NB4 (cell line): ENCODE data around the gene TCF25.

Experiments used
- MYC ChIP-seq: IDR thresholded peaks from 2 replicates; pipeline ENCODE4 v1.6.1; 2011; ENCODE audit warnings: low read depth, low read length
- POLR2A ChIP-seq: IDR thresholded peaks from 2 replicates; pipeline ENCODE4 v1.6.1; 2011; ENCODE audit warnings: mild to moderate bottlenecking; ENCODE audit not compliant: insufficient read length; ENCODE audit errors: extremely low read depth
- TF ChIP-seq, protein P1 (sequence below): IDR thresholded peaks from 2 replicates; pipeline ENCODE4 v1.6.1; 2011; ENCODE audit warnings: low read depth, low read length
- TF ChIP-seq, protein P2 (sequence below): IDR thresholded peaks from one replicate; pipeline ENCODE4 v1.5.1; 2012; ENCODE audit warnings: low read depth, low read length

- no peak for TF ChIP-seq POLR2A
- TF ChIP-seq, protein P1, sequence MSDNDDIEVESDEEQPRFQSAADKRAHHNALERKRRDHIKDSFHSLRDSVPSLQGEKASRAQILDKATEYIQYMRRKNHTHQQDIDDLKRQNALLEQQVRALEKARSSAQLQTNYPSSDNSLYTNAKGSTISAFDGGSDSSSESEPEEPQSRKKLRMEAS = no peak
- TF ChIP-seq, protein P2, sequence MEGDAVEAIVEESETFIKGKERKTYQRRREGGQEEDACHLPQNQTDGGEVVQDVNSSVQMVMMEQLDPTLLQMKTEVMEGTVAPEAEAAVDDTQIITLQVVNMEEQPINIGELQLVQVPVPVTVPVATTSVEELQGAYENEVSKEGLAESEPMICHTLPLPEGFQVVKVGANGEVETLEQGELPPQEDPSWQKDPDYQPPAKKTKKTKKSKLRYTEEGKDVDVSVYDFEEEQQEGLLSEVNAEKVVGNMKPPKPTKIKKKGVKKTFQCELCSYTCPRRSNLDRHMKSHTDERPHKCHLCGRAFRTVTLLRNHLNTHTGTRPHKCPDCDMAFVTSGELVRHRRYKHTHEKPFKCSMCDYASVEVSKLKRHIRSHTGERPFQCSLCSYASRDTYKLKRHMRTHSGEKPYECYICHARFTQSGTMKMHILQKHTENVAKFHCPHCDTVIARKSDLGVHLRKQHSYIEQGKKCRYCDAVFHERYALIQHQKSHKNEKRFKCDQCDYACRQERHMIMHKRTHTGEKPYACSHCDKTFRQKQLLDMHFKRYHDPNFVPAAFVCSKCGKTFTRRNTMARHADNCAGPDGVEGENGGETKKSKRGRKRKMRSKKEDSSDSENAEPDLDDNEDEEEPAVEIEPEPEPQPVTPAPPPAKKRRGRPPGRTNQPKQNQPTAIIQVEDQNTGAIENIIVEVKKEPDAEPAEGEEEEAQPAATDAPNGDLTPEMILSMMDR = no peak
- no peak for TF ChIP-seq MYC
Measured at GRCh38 chr16:89957216-89957785, 83.9 kb downstream of the TCF25 start.
